KOPT-K1 (cell line): ENCODE results near the gene TMEM267.

ENCODE experiments used
- H3K27ac ChIP-seq: fragments of 200-600 bp; sonication (generic); 2 replicates; pipeline ENCODE4 v1.5.1; 2016; ENCODE audit warnings: antibody characterized with exemption, mild to moderate bottlenecking, low read depth, low read length; ENCODE audit not compliant: poor library complexity, severe bottlenecking
- H3K36me3 ChIP-seq: fragments of 200-600 bp; sonication (generic); 2 replicates; pipeline ENCODE4 v1.5.1; 2017; ENCODE audit warnings: antibody characterized with exemption, mild to moderate bottlenecking, low read length, moderate library complexity; ENCODE audit not compliant: insufficient read depth
- H3K9me3 ChIP-seq: fragments of 200-600 bp; sonication (generic); 2 replicates; pipeline ENCODE4 v1.5.1; 2017; ENCODE audit warnings: antibody characterized with exemption, low read length, mild to moderate bottlenecking; ENCODE audit not compliant: insufficient read depth, poor library complexity, severe bottlenecking

TMEM267 gene

GRCh38 chr5:43401827-43402226 is 81.8 kb downstream of the TMEM267 start:
- no peaks in the 10 kb centered on the region for H3K36me3 ChIP-seq
- H3K27ac ChIP-seq: no peak overlapping the region
- no peaks in the 10 kb centered on the region for H3K9me3 ChIP-seq

- Histone ChIP-seq H3K36me3 (no peaks in the 10 kb centered on the region), H3K27ac (no peak overlapping the region), H3K9me3 (no peaks in the 10 kb centered on the region)
Measured at GRCh38 chr5:43400082-43400481, 83.6 kb downstream of the TMEM267 start.

GRCh38 chr5:43396762-43397304 is 86.8 kb downstream of the TMEM267 start:
- no peaks in the 10 kb centered on the region for H3K9me3 ChIP-seq
- H3K36me3 ChIP-seq: no peaks in the 10 kb centered on the region
- H3K27ac ChIP-seq: no peak overlapping the region
